Sigmoid colon (tissue), 7 donors: ENCODE results near the gene NRAP. TPM values are rescaled to one million over a fixed set of nuclear protein-coding genes. Genes with fewer than 3 reads are reported as not detected.

Source experiments
- DNase-seq: peaks from one replicate; pipeline ENCODE4 v3.0.0-alpha.2; 2019
- H3K27ac ChIP-seq, 4 donors: fragments of 200-600 bp; sonication (generic); one replicate each; pipeline ENCODE4 v1.5.1; 2016 to 2019; ENCODE audit warnings: mild to moderate bottlenecking in 1 of 4
- H3K27me3 ChIP-seq, 3 donors: fragments of 200-600 bp; sonication (generic); one replicate each; pipeline ENCODE4 v1.5.1; 2019; ENCODE audit warnings: mild to moderate bottlenecking in 1 of 3
- H3K36me3 ChIP-seq, 4 donors: fragments of 200-600 bp; sonication (generic); one replicate each; pipeline ENCODE4 v1.5.1; 2016 to 2019
- H3K4me1 ChIP-seq, 4 donors: fragments of 200-600 bp; sonication (generic); one replicate each; pipeline ENCODE4 v1.5.1; 2017 to 2019
- H3K4me3 ChIP-seq, 4 donors: fragments of 200-600 bp; sonication (generic); one replicate each; pipeline ENCODE4 v1.5.1; 2017 to 2019; ENCODE audit warnings: mild to moderate bottlenecking in 2 of 4, moderate library complexity in 1 of 4
- H3K9me3 ChIP-seq, 4 donors: fragments of 200-600 bp in 3 of 4; sonication (generic) in 3 of 4; one replicate each; pipeline versions ENCODE4 v1.5.1 to v1.6.1; 2013 to 2019
- EP300 ChIP-seq, 4 donors: sonication (generic); formaldehyde crosslinking; IDR thresholded peaks; one replicate each; pipeline ENCODE4 v1.6.1; 2017; ENCODE audit warnings: antibody characterized with exemption in 4 of 4
- POLR2A ChIP-seq, 2 donors: fragments of 450-650 bp; IDR thresholded peaks; one replicate each; pipeline ENCODE4 v1.6.1; 2016; ENCODE audit warnings: antibody characterized with exemption in 2 of 2, mild to moderate bottlenecking in 2 of 2, moderate library complexity in 2 of 2
- POLR2AphosphoS5 ChIP-seq, 4 donors: sonication (generic); formaldehyde crosslinking; IDR thresholded peaks; one replicate each; pipeline ENCODE4 v1.6.1; 2017; ENCODE audit warnings: antibody characterized with exemption in 4 of 4
- WGBS, 2 donors: extraction: QIAGEN DNeasy Blood & Tissue Kit; methylation state at CpG; one replicate each; pipeline ENCODE4 v1.1.7; 2013; 5-methylcytosine and 5-hydroxymethylcytosine counted together
- intact Hi-C: fragments of 100-400 bp; cut with DNase I; formaldehyde crosslinking; loops from one replicate; pipeline ENCODE4 v1.15.1; 2023
- polyA plus RNA-seq, 3 donors: library from polyadenylated mRNA; stranded (reverse); fragments of 200-250 nt; gene quantifications; one replicate each; pipeline ENCODE4 v1.2.3, GENCODE V29; 2013
- total RNA-seq, 4 donors: library from RNA; depleted of rRNA; stranded (reverse); fragments of >200 nt; gene quantifications; one replicate each; pipeline ENCODE4 v1.1.0, GENCODE V29; 2016
- TF ChIP-seq, protein P1 (sequence below), 4 experiments: fragments of 450-650 bp in 3 of 4; fragments of 200-600 bp in 1 of 4; IDR thresholded peaks; one replicate each; pipeline ENCODE4 v1.5.1; 2016 to 2019; ENCODE audit warnings: antibody characterized with exemption in 4 of 4, mild to moderate bottlenecking in 3 of 4, moderate library complexity in 2 of 4
- donor health status: healthy with polysubstance abuse.
- donor health status: Bipolar disorder and iron deficiency.
- donor health status: healthy.

Gene NRAP
- total and polyA plus RNA-seq, 7 donors, result 0.41 to 1.2 (median 0.46) TPM; not detected in 4

DNA sequence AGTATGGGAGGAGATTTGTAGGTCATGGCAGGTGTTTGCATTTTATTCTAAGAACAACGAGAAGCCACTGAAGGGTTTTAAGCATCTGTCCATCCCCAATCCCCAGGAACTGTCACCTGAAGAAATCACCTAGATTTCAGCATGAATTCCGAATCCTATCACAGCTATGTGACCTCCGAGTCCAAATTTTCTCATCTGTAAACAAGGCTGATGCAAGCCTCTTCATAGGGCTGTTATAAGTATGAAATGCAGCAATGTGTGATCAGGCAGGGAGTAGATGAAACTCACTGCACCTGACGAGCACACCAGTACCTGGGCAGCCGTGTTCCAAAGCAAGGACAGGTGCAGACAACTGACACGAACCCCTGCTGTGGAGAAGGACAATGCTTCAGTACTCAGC, 97.0 kb downstream of the NRAP start:
- no peaks in the 10 kb centered on the region for H3K9me3 ChIP-seq
- WGBS, 2 donors, result 68 to 84% methylated on average over 6 of the region's 6 CpGs
- H3K36me3 ChIP-seq, result no peaks in the 10 kb centered on the region
- intact Hi-C loops, result no loop called here
- H3K4me1 ChIP-seq, result peaks cover 0 to 10% (median 3%) of the 10 kb centered on the region in 4 donors
- H3K27ac ChIP-seq, result no peak overlapping the region
- no peak for DNase-seq
- no peak overlapping the region for H3K4me3 ChIP-seq
- no peaks in the 10 kb centered on the region for H3K27me3 ChIP-seq
- no peak for TF ChIP-seq POLR2A (IDR thresholded peaks at IDR 0.05)
- TF ChIP-seq EP300 (IDR thresholded peaks at IDR 0.05), result no peak
- no peak for TF ChIP-seq POLR2AphosphoS5 (IDR thresholded peaks at IDR 0.05)
- TF ChIP-seq, protein P1, sequence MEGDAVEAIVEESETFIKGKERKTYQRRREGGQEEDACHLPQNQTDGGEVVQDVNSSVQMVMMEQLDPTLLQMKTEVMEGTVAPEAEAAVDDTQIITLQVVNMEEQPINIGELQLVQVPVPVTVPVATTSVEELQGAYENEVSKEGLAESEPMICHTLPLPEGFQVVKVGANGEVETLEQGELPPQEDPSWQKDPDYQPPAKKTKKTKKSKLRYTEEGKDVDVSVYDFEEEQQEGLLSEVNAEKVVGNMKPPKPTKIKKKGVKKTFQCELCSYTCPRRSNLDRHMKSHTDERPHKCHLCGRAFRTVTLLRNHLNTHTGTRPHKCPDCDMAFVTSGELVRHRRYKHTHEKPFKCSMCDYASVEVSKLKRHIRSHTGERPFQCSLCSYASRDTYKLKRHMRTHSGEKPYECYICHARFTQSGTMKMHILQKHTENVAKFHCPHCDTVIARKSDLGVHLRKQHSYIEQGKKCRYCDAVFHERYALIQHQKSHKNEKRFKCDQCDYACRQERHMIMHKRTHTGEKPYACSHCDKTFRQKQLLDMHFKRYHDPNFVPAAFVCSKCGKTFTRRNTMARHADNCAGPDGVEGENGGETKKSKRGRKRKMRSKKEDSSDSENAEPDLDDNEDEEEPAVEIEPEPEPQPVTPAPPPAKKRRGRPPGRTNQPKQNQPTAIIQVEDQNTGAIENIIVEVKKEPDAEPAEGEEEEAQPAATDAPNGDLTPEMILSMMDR (IDR thresholded peaks at IDR 0.05), result no peak

DNA sequence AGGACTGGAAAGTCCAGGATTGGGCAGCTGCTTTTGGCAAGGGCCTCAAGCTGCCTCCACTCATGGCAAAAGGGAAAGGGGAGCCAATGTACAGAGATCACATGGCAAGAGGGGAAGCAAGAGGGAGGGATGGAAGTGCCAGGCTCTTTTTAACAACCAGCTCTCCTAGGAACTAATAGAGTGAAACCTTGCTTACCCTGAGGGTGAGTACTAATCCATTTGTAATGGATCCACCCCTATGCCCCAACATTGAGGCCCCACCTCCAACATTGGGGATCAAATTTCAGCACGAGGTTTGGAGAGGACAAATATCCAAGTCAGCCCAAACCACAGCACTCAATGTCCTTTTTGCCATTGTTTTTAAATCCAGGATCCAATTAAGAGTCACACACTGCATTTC, 98.5 kb downstream of the NRAP start:
- intact Hi-C loops, result no loop called here
- Histone ChIP-seq H3K9me3 (no peaks in the 10 kb centered on the region), H3K27ac (no peak overlapping the region), H3K4me3 (no peak overlapping the region), H3K36me3 (no peaks in the 10 kb centered on the region), H3K4me1 (peaks cover 0 to 13% (median 3%) of the 10 kb centered on the region in 4 donors), H3K27me3 (no peaks in the 10 kb centered on the region)
- DNase-seq, result no peak
- TF ChIP-seq POLR2A (IDR thresholded peaks at IDR 0.05) (no peak), POLR2AphosphoS5 (IDR thresholded peaks at IDR 0.05) (no peak), EP300 (IDR thresholded peaks at IDR 0.05) (no peak)
- TF ChIP-seq, protein P1 (IDR thresholded peaks at IDR 0.05), result no peak
- 17 to 21% methylated on average over 1 of the region's 1 CpG for WGBS, 2 donors

DNA sequence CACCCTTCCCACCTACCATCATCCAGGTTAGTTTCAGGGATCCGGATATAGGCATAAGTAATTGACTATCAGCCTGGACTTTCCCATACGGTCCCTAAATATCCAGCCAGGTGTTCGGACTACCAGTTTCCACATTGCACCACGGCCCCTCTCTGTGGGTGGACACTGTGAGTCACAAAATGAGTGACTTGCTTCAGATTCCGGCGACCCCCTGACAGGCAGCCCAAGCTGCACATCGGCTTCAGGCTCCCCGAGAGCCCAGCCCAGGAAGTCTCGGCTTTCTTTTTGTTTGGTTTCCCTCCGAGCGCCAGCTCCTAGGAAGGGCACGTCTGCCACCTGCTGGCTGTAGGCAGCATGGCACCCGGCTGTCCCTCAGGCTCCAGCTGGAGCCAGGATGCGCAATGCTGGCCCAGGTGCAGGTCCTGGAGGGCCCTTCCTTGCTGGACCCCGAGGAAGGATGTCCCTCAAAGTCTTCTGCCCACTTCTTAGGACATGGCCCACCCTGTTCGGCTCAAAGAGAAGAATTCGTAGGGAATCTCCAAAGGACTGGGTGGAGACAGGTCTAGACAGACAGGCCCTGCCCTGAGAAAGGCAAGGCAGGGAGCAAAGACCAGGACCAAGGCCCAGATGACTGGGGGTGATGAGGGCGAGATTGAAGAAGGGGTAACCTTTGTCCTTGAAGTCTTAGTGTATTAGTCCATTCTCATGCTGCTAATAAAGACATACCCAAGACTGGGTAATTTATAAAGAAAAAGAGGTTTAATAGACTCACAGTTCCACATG, 100.3 kb downstream of the NRAP start:
- Histone ChIP-seq H3K27ac (peak overlapping the region in 1 of 4 donors; percentile 16), H3K36me3 (no peaks in the 10 kb centered on the region), H3K27me3 (no peaks in the 10 kb centered on the region), H3K9me3 (no peaks in the 10 kb centered on the region), H3K4me3 (peak overlapping the region; percentile 16 to 46 (median 37)), H3K4me1 (peaks cover 0 to 13% (median 3%) of the 10 kb centered on the region in 4 donors)
- intact Hi-C loops, result loop anchor here (5.0 kb wide), 1 partner anchor 1001 kb away; no protein-coding TSS in a partner anchor
- no peak for TF ChIP-seq EP300 (IDR thresholded peaks at IDR 0.05)
- TF ChIP-seq, protein P1 (IDR thresholded peaks at IDR 0.05), result peak; percentile 83 to 100 (median 92)
- peak; percentile 84 for DNase-seq
- WGBS, 2 donors, result 3 to 17% methylated on average over 18 of the region's 18 CpGs

DNA sequence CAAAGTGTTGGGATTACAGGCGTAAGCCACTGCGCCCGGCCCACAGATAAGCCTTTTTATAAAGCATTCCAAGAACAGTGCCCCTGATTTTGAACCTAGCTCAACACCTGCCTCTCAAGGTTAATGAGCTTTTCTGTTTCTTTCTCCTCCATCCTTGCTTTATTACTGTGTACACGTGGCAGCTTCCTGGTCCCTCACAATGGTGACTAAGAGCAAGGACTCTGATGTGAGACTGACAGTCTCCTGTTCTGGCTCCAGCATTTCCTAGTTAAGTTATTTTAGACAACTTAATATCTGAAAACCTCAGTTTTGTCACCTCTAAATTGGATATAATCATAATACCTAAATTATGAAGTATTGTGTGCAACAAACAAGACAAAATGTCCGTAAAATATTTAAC, 101.1 kb downstream of the NRAP start:
- H3K27ac ChIP-seq, result peak overlapping the region in 1 of 4 donors; percentile 12
- intact Hi-C loops, result loop anchor here (5.0 kb wide), 1 partner anchor 1000 kb away; no protein-coding TSS in a partner anchor

More for the DNA sequence above, 101.1 kb downstream of the NRAP start:
- H3K36me3 ChIP-seq, result no peaks in the 10 kb centered on the region
- no peaks in the 10 kb centered on the region for H3K27me3 ChIP-seq
- 29 to 71% methylated on average over 5 of the region's 5 CpGs for WGBS, 2 donors
- H3K4me1 ChIP-seq, result peaks cover 0 to 18% (median 5%) of the 10 kb centered on the region in 4 donors
- no peak for DNase-seq
- no peak overlapping the region for H3K4me3 ChIP-seq
- no peaks in the 10 kb centered on the region for H3K9me3 ChIP-seq
- no peak for TF ChIP-seq POLR2AphosphoS5 (IDR thresholded peaks at IDR 0.05)
- no peak for TF ChIP-seq POLR2A (IDR thresholded peaks at IDR 0.05)
- TF ChIP-seq EP300 (IDR thresholded peaks at IDR 0.05), result no peak
- TF ChIP-seq, protein P1 (IDR thresholded peaks at IDR 0.05), result no peak
